Measurements from ENCODE around the gene ATP2B2.

Gene ATP2B2

DNA sequence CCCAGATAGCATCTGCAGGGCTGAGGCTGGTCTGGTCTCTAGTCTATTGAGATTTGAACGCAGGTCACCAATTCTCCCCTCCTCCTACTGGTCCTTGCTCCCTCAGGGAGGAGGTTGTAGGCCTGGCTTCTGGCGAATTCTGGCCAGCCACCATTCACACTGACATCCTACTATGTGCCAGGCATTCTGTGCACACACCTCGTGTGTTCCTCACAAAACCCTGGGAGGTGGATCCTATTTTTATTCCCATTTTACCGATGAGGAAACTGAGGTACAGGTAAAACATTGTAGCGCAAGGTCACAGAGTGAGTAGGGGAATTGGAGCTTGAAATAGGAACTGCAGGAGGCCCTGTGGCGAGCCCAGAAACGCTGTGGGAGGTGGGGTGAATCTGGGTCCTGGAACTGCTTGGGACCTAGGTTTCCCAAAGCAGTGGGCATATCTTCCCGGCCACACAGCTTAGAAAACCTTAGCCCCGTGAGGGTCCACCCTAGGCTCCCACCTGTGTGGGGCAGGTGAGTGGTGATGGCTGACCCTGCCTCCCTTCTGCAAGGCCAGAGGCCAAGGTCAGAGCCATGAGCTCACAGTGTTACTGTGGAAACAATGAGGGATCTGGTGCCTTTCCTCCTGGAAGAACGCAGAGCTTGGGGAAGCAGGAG, 4.8 kb upstream of the ATP2B2 start:
- DNase-seq = no peak

DNA sequence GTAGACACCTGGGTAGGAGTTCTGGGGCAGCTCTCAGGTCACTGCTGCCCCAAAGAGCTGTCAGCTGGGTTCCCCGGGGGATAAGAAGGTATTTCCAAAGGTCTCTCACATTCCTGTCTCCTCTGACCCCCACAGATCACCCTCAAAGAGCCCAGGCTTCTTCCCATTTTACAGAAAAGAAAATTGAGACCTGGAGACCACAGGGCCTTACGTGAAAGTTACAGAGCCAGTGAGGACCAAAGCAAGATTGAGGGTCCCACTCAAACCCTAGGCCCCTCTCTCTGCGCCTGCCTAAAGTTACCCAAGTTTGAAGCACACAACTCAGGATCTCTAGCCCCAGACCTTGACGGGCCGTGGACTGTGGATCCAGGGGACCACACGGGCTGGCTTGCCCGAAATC, 3.9 kb upstream of the ATP2B2 start:
- no peak for DNase-seq

DNA sequence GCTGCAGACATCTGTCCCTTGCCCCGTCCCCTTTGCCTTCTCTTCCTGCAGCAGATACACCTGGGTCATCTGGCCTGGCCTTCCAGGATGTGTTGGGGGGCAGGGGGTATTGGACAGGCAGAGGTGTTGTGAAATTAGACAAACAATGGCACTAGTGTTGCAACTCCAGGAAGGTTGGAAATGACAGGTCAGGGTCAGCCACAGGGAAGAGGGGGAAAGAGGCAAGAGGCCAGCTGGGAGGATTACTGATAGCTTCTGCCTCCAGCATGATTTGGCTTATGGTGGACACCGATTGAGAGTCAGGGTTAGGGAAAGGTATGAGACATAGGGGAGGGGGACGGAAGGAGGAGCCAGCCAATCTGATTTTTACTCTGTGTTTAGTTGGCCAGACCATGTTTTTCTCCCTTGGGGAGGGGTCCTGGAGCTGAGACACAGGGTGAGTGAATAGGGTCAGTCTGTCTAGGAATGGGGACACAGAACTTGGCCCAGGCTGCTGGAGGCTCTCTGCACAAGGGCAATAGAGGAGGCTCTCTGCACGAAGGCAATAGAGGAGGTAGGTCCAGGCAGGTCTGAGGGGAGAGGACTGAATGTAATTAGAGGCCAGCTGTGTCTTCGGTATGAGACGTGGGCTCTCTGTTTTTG, 3.4 kb upstream of the ATP2B2 start:
- DNase-seq = no peak

DNA sequence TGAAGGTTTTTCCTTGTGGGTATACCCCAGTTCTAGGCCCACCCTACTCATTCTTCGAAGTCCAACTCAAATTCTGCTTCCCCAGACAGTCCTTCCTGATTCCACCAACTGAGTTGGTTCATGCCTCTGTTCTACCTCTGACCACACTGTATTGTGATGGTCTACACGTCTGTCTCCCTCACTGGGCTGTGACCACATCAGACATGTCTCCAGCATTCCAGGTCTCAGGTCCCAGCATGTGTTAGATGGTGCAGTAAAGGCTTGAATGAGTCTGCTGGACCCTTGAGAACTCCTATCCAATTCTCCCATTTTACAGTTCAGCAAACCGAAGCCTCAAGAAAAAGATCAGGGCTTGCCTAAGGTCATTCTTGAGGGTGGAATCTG, 2.8 kb upstream of the ATP2B2 start:
- DNase-seq = no peak

DNA sequence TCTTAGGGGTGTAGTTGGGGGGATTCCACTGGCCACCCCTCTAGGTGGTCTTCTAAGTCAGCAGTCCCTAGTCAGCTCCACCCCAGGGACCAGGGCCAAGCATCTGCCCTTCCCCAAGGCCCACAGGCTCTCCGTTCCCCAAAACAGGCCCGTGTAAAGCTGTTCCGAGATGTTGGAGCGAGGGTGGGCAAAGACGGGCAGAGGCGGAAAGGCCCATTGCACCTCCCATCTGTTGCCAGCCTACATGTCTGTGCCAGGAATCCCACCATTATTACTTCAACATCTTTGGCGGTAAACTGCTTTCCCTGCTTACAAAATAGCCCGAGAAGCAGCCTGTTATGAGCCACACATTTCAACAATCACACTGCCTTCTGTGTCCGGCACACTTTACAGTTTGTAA, 1.9 kb upstream of the ATP2B2 start:
- no peak for DNase-seq

DNA sequence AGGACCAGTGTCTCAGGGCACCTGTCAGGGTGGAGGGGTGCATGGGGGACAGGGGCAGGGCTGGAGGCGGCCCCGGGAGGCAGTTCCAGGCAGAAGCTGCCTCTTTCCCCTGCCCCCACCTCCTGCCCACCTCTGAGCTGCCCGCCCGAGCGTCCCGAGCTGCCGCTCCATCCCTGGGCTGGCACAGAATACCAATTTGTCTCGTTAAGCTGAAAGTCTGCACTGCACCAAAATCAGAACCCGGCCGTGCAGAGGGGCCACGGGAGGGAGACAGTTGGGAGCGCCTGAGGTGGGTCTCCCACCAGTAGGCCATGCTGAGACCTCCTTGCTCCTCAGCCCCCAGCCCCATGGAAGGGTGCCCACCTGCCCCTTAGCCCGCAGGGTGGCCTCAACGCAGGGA, 1.3 kb upstream of the ATP2B2 start:
- DNase-seq = no peak

DNA sequence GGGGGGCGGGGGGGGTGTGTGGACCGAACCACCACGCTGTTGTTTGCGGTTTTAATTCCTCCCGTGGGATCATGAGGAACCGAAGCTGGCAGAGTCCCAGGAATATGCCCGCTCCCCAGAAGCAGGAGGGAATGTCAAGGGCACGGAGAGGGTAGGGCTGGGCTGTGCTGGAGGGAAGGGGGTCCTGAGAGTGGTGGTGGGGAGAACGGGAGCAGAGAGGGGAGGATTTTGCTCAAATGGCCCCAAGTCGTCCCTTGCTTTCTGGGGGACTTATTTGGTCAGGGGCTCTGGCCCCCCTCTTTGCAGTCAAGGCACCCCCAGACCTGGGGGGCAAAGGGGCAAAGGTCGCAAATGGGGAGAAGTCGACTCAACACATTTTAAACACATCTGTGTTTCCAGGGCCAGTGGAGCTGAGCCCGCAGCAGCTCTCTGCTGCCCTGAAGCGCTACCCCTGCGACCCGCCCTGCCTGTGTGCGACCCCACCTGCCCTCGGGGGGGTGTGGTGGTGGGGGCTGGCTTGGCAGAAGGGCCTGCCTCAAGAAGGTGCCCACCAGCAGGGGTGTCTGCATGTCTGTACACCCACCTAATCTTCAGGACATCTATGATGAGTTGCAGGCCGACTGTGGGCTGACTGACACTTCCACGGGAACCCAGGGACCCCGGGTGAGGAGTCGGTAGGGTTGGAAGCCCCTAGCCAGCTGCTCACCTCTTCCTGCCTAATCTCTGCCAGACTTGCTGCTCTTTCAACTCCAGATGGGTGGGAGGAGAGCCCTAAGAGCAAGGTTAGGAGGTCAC, 602 bp upstream of the ATP2B2 start:
- no peak for DNase-seq

DNA sequence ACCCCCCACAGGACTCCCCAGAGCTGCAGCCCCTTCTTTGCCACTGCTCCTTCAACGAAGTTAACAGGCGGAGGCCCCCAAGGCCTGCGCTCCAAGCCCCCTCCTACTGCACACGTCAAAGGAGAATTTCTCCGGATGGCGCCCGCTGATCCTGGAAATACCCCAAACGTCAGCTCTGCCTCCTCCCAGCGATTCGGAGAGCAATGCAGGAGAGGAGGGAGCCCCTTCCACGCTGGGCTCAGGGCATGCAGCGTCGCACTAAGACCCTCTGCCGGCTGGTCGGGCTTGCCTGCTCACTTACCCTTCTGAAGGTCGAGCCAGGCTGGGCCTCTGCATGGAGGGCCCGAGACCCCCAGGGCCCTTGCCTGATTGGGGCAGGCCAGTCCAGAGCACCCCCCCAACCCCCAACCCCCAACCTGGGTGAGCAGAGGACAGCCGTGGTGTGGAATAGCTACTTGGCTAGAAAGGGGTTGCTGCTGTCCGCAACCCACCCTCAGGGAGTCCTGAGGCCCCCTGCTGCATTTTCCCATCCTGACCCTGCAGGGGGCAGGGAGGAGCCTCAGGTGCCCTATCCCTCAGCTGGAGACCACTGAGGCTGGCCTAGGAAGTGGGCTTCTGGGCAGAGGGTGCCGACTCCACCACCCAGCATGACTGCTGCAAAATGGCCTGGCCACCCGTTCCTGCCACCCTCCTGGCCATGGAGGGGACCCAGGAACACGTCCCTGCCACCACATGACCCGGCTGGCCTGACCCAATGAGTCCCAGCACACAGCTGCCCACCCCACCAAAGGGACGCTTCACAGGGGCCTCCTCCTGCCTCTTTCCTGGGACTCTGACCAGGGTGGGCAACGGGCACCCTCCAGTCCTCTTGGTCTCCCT, 976 bp downstream of the ATP2B2 start:
- no peak for DNase-seq

DNA sequence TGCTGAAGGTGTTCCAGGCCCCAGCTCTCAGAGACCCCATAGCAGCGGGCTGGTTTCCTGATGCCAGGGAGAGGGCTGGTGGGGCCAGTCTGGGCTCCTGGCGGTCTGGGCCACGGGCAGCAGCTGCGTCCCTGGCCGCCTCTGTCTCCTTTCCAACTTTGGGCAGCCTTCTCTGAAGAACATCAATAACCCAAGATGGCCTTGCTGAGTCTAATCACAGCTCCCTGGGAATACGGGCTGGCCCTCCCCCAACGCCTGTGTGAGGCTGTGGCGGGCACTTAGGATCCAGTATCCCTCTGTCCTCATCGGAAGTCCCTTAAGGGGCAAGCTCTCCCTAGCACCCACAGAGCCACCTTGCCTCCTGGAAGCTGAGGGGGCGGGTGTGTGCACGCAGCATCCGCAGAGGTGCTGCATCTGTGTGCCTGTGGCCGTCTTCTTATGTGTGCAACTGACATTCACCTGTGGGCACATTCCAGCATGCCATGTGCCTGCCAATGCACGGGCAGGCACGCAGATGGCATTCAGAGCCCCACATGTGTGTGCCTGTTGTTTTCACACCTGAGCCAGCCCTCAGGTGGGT, 2.1 kb downstream of the ATP2B2 start:
- no peak for DNase-seq

DNA sequence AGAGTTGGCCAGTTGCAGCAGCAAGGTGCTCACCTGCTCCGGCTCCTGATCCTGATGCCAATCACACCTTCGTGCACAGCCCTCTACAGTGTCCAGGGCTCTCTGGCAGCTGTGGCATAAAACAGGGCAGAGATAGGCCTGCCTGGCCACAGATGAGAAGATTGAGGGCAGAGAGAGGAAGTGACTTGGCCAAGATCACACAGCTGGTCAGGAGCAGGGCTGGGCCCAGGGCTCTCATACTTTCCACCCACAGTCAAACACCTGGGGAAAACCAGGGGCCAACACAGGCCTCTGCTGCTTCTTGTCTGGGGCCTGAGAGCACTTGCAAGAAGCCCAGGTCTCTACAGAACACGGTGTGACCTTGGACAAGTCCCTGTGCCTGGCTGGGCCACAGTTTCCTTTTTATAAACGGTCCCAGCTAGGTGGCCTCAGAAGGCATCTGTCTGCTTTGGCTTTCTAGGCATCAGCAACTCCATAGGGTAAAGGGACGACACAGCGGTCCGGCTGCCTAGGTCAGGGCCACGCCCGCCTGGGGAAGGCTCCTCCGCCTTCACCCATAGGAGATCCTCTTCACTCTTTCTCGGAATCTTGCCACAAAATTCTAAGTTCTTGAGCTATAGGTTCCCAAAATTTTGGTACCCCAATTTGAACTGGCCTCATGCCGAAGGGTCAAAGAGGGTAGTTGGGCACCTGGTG, 3.1 kb downstream of the ATP2B2 start:
- DNase-seq = no peak

DNA sequence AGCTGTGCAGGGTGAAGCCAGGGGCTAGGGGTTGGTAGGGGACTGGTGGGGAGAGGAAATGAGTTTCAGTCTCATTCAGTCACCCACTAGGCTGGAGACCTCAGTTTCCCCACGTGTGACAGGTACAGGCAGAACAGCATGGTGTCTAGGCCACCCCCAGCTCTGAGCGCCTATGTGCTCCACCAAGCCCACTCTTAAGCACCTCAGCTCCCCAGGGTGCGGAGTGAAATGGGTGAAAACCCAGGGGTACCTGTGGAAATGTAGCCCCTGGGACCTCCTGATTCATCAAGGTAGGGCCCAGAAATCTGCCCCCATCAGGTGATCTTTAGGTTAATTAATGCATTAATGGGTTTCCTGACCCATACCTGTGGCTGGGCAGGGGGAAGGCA, 3.7 kb downstream of the ATP2B2 start:
- DNase-seq = no peak

DNA sequence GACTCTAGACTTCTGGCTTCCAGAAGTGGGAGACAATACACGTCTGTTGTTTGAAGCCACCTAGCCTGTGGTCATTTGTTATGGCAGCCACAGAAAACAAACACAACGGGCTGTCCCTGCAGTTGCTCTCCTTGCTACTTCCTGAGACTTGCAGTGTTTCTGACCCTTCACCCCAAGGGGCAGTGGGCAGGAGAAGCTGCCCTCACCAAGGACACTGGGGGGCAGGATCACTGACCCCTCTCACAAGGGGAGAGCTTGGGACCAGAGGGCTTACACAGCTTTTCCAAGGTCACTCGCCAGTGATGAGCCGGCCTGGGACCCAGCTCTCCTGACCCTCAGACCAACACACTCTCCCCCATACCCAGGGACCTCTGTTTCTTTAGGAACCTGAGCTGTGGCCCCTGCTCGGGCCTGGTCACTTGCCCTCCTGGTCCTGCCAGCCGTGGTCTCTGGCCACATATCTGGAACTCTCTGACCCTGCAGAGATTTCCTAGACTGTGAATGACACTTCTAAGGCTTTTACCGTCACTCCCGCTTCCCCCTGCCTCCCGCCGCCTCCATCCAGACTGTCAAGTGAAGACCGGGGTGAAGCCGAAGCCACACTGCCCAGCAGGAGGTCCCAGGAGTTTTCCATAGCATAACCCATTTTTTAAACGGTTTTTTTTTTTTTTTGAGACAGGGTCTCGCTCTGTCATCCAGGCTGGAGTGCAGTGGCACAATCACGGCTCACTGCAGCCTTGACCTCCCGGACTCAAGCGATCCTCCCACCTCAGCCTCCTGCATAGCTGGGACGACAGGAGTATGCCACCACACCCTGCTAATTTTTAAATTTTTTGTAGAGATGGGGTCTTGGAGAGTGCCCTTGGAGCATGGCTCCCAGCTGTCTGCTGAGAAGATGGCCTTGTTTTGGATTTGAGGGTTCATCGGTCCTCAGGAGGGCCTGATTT, 4.4 kb downstream of the ATP2B2 start:
- DNase-seq = no peak

DNA sequence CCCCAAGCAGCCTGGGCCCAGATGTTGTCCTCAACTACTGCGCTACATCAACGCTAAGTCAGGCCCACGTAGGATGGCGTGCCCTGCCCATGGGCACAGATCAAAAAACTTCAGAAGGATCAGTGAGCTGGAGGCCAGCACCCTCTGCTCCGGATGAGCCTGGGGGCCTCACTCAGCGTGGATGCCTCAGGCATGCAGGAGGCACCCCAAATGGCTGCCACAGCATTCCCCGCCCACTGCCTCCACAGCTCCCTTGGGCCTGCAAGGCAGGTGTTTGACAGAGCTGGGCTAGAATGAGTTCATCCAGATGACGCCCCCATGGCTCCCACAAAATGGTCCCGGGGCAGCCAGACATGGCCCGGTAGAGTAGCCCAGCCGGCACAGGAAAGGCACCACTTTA, 7.1 kb downstream of the ATP2B2 start:
- DNase-seq = no peak

DNA sequence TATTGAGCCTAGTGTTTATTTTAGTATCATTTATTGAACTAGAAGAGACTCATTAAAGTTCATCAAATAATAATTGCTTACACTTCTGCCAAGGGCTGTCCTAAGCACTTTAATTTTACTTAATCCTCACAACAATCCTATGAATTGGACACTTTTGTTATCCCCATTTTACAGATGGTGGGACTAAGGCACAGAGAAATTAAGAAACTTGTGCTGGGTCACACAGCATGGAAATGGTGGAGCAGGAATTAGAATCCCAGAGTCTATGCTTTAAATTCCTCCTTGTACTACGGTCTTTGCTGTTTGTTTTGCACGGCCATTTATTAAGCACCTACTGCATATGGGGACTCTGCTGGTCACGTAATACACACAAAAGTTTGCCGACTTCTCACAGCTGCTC, 7.9 kb downstream of the ATP2B2 start:
- DNase-seq = no peak

DNA sequence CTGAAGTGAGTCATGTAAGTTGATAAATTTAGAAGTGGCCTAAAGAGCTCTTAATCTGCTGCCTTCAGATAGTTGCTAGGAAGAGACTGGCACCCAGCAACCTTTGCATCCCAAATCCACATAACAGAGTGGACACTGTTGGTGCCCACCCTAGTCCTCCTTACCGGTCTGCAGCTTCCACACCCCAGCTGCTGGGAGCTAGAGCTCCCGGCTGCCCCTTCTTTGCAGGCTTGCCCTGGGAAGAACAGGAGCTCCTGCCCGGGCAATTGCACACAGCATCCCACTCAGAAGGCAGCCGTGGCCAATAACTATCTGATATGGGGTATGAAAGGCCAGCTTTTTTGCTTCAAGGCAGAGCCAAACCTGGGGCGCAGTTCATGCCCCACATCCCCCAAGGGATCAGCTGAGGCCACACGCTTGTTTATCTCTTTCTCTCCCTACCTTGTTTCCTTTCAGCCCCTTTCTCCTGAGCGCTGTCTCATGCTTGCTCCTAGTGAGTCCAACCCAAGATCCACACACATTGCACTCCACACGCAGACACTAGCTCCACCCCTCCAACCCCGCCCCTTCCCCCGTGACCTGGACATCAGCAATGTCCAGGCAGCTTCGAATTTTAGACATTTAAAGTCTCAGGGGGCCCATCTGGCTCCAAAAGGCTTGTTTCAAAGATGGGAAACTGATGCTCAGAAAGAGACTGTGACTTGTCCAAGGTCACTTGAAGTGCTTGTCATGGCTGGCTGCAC, 9.1 kb downstream of the ATP2B2 start:
- no peak for DNase-seq

DNA sequence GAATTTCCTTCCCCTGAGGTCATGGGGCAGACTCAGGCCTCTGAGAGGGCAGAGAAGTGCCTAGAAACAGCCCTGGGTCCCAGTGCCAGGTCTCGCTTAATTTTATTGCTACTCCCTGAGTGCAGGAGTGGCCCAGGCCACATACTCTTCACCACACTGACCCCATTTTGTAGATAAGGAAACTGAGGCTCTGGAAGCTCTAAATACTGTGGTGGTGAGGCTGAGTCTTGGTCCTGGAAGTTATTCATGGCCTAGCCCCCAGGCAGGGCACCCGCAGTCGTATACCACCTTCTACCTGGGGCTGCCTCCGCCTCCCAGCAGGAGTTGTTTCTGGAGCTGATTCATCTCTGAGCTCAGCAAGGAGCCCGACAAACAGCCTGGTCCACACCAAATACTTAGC, 9.8 kb downstream of the ATP2B2 start:
- DNase-seq = no peak

DNA sequence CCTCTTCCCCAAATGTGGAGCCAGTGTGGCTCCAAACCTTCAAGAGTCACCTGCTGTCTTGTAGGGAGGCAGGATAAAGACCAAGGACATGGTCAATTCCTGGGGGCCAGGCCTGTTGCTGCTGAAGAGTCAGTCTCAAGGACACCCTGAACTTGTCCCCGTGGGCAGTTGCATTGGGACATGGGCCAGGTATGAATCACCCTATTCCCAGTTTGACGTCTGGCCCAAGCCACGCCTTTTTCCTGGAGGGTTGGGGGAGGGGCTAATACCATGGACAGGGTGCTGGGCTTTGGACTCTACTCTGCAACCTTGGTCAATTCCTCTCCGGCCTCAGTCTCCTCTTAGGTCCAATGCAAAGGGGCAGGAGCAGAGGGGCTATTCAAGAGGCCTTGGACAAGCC, 10.4 kb downstream of the ATP2B2 start:
- DNase-seq = no peak

DNA sequence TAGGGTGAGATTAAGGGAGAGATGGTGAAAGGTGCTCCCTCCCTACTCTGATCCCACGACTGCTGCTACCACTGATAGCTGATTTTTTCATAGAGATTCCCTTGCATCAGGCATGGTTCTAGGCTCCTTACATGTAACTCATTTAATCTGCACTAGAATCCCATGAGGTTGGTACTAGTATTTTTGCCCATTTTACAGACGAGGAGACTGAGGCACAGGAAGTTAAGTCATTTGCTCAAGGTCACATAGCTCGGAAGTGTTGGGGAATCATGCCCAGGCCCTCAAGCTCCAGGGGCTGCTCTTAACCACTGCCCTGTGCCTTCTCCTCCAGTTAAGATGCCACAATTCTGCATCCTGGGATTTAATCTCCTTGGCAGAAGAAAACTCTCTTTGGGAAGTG, 11.2 kb downstream of the ATP2B2 start:
- DNase-seq = no peak

DNA sequence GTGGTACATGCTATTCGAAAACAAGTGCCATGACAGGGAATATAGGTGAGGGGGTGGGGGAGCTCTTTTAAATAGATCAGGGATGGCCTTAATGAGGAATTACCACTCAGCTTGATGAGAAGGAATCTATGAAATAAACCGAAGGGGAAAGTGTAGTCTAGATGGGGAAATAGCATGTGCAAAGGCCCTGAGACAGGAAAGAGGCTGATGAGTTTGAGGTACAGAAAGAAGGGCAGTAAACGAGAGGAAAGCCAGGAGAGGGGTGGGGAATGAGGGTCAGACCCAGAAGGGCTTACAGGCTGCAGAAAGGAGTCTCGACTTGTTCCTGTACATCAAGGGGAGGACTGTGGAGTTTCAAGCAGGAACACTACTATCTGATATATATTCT, 12.2 kb downstream of the ATP2B2 start:
- DNase-seq = no peak

All from CD4-positive, alpha-beta T cell treated with Interleukin-6 for 4 hours (primary cell).